Fibroblast of the conjunctiva (primary cell): ENCODE results near the gene KIAA1328.
A peak's percentile ranks its signal among the peaks of the same experiment; 100 is the strongest.

Experiments used
- DNase-seq: peaks from one replicate; pipeline ENCODE4 v3.0.0-alpha.2; 2010; ENCODE audit warnings: low read depth

KIAA1328 gene

DNA sequence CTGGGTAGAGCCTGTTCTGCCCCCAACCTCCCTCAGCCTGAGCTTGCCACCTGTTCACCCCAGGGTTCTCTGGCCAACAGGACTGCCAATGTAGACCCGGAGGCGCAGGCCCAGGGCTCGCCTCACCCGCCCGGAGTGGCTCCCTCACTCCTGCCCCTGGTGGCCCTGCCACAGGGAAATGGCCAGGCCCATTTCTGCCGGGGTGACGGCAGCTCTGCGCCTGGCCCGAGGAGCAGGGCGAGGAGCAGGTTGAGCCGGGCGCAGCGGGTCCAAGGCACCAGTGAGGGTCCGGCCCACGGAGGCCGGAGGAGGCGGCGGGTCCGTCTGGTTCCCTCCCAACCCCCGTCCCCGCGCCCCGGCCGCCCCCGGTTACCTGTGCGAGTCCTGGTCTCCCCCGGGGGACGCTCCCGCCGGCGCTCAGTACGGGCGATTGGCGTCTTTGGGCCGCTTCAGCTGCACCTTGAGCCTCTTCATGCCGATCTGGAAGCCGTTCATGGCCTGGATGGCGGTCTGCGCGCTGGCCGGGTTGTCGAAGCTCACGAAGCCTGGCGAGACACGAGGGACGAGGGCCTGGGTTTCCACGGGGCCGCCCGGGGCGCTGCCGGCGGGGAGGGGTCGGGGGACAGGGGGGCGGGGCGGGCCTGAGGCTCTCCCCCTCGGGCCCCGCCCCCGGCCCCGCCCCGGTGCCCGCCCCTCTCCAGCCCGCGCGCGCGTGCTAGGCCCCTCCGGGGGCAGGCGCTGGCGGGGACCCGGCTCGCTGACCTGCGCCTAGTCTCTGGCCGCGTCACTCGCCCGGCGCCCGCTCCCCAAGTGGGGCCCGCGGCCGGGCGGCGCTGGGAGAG is 424.7 kb downstream of the KIAA1328 start:
- no peak for DNase-seq

DNA sequence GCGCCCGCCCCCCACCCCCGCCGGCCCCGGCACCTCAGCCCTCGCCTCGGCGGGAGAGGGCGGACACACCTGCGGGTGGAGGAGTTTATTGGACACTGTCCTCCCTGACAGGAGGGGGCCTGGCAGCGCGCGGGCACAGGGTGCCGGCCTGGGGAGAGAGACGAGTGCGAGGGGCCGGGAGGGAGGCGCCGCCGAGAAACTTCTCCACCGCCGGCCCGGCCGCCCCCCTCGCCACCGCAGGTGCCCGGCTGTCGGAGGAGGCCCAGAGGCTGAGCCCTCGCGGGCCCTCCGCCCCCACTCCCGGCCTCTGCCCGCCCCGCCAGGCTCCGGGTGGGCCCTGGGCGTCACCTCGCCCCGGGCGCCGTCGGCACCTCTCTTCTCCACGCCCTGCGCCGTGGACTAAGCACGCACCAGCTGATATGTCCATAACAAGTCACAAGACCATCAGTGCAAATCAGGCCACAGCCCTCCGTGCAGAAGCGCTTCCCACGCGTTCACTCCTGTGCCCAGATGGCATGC is 425.4 kb downstream of the KIAA1328 start:
- DNase-seq: no peak

DNA sequence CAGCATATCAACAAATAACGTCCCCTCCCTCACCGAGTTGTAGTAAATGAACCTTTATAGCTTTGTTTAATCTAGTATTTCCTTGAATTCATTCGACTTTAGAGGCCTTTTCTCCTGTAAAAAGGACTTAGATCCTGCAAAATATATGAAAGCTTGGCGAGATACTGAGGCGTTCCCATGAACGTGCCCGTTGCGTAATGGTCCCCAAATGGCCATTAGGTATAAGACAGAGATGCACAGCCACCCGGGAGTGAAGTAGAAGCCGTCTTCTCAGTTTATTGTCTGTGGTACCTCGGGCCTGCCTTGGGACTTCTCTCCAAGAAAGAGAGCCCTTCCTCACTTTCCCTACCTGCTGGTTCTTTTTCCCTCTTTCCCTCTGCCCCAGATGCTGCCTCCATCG is 426.0 kb downstream of the KIAA1328 start:
- DNase-seq: no peak

DNA sequence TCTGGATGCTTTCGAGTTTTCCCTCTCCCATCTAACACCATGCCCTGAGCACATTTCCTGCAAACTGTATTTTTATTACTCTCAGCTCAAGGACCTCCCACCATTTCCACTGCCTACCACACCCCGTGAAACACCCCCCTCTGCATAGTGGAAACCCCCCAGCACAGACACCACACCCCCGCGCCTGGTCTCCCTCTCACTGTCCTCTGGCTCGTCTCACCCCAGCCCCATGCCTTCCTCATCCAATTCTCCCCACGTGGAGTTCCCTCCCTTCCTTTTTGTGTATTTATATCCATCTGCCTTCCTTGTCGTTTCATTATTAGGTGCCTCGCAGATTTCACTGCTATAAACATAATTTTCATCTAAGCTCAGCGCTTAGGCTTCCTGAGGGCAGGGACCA is 429.2 kb downstream of the KIAA1328 start:
- DNase-seq: no peak

DNA sequence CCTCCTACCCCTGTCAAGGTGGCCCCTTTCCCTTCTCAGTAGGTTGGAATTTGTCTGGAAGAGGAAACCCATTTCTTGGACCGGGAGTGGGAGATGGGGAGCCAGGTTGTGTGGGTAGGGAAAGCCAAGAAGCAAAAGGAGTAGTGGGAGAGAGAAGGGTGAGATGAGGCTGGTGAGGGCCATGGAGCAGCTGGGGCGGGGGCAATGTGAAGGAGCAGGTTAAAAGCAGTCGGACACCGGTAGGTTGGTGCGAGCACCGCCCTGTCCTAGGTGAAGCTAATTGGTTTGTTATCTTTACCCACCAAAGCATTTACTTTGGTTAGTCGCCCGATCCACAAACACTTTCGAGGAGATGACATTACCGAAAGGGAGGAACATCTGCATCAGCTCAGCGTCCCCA is 429.9 kb downstream of the KIAA1328 start:
- no peak for DNase-seq

DNA sequence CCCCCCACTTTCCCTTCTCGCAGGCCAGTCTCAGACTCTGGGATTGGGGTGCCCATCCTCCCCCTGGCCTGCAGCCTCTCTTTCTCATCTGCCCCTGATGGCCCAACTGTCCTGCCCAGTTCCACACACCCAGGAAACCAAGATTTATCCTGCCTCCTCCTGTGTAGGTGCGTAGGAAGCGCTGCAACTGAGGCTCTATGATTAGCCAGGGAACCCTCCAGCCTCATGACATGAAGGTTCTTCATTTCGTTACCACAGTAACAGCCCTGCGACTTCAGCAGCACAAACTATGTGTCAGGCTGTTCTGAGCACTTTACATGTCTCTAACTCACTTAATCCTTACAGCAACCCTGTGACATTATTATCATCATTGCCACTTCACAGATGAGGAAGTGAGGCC is 430.8 kb downstream of the KIAA1328 start:
- DNase-seq: no peak

DNA sequence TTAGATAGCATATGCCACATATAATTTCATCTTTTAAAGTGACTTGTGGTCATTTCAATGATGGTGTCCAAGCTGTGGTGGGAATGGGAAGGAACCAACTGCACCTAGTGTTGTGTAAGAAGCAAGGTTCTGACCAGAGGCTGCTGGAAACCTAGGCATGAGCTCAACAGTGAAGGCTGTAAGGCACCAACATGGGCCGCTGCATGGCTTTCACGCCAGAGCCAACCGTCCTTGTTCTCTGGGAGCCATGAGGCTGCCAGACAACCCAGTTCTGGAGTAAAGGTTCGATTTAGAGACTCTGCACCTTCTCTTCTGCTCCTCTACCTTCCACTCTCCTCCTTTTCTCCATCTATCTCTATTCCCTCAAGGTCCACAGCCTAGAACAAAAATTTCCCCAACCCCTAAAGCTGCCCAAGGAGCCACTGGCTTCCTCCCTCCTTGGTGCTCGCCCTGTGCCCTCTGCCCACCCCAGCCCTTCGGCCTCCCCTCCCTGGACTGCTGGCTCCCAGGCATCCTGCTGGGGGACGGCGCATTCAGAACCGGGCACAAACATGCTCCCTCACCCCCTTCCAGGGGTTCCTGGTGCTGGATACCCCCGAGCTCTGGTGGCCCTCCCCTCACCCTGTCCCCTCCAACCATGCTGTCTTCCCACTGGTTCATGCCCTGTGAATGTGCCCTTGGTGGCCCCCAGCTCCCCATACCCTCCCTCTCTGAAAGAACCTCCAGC is 431.6 kb downstream of the KIAA1328 start:
- no peak for DNase-seq

DNA sequence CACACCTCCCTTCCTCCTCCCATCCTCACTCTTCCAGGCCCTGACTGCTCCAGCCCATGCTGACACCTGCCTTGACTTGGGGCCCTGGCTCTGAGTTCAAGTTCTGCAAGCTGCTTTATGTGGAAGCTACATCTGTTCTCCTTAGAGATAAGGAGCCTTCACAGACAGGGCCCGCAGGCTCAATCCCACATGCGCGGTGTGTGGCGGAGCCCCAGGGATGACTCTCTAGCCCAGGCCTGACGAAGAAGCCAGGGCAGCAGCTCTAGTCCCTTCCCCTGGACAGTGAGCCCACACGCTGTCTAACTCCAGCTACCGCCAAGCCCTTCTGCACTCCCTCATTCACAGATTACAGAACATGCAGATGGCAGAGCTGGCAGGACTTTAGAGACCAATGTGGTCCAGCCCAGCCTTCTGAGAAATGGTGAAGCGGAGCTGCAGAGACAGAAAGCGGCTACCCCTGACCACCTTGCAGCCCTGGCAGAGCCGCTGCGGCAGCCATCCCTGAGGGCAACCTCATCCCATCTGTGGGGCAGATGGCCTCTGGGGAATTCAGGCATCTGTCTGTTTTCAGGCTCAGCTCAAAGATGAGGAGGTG is 432.4 kb downstream of the KIAA1328 start:
- DNase-seq: no peak

DNA sequence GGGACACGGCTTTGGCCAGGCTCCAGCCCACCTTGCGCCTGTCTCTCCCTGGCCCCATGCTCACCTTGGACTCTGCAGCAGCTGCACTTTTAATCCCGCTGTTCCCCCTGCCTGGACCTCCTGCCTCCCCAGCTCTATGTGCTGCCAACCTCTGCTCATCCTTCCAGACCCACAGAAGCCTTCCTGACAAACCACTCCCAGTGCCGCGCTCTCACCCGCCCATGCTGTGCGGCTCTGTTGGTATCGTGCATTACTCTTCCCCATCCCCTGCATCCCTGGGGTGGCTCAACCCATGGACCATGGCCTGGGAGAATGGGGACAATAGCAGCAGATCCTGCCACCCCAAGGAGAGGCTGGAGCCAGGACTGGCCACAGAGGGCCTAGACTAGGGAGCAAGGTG is 433.1 kb downstream of the KIAA1328 start:
- no peak for DNase-seq

DNA sequence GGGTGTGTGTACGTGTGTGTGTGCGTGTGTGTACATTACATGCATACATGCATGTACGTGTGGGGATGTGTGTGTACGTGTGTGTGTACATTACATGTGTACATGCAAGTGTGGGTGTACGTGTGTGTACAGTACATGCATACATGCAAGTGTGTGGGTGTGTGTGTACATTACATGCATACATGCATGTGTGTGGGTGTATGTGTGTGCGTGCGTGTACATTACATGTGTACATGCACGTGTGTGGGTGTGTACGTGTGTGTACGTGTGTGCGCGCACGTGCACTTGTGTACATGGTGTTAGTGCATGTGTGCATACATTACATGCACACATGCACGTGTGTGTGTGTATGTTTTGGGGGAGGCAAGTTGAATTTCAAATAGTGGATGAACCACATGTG is 436.0 kb downstream of the KIAA1328 start:
- no peak for DNase-seq

DNA sequence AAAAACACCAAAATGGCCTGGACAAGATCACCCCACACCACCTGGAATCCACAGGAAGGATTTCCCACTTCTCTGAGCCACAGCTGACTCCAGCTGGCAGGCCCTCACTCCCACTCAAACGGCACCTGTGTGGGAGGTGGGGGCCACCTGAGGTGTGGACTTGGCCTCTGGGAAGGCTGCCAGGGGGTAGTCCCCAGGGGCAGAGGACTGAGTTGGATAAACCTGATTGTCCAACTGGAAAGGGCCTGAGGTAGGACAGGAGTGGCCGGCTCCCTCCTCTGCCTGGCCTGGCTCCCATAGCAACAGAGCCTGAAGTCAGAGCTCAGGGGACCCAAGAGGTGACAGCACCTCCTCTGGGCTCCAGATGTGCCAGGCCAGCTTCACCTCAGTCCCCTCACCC is 436.5 kb downstream of the KIAA1328 start:
- no peak for DNase-seq

DNA sequence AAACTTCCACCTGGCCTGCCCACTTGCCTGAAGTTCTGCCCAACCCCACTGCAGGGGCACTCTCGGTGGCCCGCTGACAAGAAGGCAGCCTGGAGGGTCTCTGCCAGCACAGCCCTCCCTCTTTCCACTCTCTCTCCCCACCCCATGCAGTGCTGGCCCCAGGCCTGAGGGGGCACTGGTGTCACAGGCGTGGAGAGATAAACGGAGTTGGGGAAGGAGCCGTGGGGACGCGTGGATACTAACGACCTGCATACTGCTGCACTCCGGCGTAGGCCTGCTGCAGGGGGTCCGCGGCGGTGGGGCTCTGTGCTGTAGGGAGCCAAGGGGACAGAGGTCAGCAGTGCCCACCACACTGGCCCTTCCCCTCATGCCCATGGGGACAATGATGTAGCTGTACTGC is 437.4 kb downstream of the KIAA1328 start:
- DNase-seq: no peak

DNA sequence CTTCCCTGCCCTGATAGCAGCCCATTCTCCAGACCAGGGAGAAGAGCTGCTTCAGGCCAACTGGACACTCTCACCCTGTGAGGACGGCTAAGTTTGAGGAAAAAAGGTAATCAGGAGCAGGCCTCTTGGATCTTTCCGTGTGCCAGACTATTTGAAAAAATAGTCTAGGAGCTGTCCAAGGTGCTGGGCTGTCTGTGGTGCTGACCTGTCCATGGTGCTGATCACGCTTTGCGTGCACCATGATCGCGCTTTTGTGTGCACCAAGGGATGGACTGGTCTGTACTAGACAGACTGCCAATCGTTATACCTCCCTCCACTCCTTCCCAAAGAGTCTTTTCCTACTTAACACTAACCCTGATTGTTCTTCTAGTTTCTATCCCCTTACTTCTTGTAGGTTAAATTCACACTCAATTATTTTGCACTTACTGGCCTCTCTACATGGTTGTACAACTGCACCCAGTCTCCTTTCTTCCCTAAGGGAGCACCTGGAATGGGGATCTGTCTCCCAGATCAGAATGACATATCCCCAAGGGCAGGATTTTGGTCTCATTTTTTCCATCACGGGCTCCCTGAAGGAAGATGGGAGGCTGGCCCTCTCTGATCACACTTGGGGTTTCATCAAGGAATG is 441.2 kb downstream of the KIAA1328 start:
- DNase-seq: peak; percentile 16

DNA sequence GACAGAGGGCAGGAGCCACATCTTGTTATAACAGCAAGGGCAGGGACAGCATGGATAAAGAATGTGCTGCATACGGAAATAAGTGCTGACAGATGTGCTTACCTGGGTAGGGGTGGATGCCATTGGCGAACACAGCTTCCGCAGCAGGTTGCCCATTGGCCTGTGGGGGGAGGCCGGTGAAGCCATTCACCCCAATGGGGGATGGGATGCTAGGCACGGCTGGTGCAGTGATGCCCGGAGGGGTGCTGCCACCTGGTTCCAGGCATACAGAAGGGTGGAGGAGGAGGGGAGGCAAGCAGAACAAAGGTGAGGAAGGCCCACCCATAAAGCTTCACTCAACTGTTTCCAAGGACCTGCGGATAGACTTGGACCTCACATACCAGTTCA is 441.7 kb downstream of the KIAA1328 start:
- DNase-seq: no peak

DNA sequence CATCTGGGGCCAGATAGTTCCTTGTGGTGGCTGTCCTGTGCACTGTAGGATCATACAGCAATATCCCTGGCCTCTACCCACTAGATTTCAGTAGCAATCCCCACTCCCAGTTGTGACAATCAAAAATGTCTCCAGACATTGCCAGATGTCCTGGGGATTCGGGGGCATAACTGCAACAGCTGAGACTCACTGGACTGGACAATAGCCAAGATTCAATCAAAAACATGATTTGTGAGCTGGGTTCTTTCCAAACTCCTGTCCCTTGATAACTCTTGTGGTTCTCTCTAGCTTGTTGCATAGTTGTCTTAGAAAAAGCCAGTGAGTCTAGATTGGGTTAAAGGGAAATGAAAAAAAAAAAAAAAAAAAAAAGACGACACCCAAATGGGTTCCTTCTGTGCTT is 443.3 kb downstream of the KIAA1328 start:
- DNase-seq: no peak

DNA sequence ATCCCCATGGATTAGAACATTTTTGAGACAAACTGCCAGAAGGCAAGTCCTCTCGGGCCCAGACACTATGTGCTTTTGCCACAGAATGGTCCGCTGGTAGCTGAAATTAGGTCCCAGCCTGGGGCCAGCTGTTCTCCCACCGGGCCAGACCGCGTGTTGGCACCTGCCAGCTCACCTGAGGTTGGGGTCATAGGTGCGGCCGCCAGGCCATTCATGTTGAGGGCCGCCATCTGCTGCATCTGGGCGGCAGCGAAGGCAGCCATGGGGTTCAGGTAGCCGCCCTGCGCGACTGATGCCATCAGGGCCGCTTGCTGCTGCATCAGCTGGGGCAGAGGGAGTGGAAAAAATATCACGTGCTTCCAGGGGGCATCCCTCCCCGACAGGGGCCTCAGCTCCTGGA is 443.9 kb downstream of the KIAA1328 start:
- no peak for DNase-seq

DNA sequence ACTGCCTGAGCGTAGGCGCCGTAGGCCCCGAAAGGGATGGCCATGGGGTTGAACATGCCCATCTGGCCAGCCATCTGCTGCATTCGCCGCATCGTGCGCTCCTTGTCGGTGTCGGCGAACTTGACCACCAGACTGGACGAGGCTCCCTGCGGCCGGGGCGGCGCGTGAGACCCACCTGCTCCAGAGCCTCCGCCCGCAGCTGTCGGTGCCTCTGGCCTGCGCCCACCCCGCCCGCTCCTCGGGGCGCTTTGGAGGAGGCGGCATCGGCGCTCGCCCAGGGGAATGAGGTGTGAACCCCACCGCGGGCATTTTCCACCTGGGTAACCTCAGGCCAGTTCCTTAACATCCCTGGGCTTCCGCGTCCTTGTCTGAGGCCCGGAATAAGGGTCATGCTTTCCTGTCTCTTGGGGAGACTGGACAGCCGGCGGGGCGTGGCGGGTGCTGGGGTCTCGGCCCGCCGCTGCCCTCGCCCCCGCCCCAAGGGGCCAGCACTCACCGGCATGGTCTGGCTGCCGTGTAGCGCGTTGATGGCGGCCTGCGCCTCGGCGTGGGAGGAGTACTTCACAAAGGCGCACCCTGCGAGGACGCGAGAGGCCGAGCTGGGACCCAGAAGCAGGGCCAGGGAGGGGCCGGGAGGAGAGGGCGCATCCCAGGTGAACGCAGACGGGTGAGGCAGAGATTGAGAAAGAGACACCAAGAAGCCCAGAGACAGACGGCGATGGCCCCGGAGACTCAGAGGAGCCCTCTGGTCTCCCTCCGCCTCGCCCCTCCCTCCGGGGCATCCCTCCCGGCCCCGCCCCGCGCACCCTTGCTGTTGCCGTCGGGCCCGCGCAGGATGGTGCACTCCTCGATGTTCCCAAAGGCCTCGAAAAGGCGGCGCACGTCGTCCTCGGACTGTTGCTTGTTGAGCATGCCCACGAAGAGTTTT is 445.6 kb downstream of the KIAA1328 start:
- DNase-seq: no peak

DNA sequence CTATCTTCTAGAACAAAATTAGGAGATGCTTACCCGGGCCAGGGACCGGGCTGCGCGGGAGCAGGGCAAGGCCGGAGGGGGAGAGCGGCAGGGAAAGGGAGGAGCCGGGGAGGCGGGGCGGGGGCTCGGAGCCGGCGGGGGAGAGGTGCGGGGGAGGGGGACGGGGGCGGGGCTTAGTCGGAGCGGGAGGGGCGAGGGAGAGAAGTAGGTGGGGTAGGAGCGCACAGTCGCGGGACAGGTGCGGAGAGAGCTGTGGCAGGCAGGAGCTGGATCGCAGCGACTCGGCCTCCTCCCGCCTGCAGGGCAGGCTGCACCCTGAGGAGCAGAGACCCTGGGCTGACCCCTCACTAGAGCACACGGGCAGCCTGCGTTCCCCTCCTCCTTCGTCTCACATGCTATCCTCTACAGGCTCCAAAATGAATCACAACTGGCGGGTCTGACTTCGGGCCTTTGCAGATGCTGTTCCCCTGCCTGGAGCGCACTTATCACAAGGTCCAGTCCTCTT is 446.4 kb downstream of the KIAA1328 start:
- no peak for DNase-seq

DNA sequence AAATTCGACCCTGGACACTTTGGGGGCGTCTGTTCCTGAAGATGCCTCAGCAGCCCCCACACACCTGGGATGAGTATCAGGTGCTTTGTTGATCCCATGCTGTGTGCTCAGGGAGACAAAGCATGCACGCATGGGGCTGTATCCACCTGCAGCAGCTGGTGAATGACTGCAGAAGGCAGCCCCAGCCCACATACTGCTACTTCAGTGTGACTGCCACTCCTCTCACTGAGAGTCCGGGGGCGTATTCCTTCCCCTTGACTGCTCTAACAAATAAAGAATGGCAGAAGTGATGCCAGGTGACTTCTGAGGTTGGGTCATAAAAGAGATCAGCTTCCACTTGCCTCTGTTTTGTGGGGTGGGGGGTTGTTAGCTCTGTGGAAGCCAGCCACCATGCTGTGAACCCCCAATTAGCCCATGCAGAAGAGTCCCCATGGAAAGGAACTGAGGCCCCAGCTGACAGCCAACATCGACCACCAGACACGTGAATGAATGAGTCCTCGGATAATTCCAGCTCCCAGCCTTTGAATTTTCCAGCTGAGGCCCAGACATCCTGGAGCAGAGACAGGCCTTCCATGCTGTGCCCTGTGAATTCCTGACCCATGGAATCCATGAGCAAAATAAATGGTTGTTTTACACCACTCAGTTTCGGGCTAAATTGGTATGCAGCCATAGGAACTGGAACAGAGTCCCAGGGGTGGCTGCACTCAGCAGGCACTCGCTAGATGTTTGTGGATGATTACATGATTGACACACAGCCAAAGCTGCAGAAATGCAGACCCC is 447.4 kb downstream of the KIAA1328 start:
- no peak for DNase-seq

DNA sequence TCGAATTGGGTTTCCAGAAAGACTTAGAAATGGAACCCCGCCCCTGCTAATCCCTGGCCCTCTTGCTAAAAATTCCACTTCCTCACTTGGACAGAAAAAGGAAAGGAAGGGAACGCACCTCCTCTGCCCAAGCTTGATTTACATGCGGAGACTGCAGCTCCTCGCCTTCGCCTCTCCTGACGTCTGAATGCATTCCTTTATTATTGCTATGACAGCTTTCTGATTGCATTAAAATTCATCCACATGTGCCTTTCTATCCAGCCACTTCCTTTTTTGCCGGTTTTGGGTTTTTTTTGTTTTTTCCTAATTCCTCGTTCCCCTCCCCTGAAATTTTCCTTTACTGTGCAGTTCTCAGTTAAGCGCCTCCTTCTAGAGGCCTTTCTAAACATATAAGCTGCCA is 448.9 kb downstream of the KIAA1328 start:
- no peak for DNase-seq
